ENCODE measurements around the gene TANGO2.

TANGO2 gene

DNA sequence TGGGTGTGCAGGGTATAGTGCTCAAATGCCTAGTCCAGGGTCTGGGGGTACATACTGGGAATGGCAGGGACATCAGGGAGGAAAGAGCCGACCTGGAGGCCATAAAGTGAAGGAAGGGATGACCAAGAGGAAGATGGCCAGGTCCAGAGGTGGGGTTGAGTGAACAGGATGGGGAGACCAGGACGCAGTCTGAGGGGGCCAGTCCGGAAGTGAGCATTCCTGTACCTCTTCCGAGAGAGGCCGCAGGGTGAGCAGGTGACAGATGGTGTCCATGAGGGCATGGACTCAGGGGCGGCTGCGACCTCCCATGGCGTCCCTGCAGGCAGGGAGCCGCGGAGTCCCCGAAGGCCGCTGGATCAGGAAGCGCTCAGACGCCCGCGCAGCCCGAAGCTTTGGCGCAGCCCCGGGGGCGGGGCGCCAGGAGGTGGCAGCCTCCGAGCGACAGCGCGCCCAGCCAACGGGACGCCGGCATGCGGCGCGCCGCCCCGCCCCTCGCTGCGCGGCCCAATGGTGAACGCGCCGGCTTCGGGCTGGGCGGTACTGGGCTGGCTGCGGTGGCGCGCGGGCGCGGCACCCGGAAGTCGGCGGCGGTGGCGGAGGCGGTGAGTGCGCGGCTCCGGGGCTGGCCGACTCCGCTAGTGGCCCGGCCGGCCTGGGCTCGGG is at the start of gene TANGO2:
TANGO2 (plus strand) TSS at position 578 of the 663 bp plus-strand sequence. CDS start 15,689 bp downstream, outside the sequence.
- in situ Hi-C loops (cut with HindIII; ENCODE audit: low sequenced_read_pairs) = loop anchor here (5.0 kb wide), 1 partner anchor 48 kb away; no protein-coding TSS in a partner anchor
- no peak for TF ChIP-seq CTCF (IDR thresholded peaks at IDR 0.05; ENCODE audit: low read depth, low read length, missing control alignments)
- H3K4me3 ChIP-seq (ENCODE audit: low read depth, low read length) = peak within 1 kb of the TSS; percentile 93
- peak; percentile 56 for DNase-seq (ENCODE audit: low read depth)

DNA sequence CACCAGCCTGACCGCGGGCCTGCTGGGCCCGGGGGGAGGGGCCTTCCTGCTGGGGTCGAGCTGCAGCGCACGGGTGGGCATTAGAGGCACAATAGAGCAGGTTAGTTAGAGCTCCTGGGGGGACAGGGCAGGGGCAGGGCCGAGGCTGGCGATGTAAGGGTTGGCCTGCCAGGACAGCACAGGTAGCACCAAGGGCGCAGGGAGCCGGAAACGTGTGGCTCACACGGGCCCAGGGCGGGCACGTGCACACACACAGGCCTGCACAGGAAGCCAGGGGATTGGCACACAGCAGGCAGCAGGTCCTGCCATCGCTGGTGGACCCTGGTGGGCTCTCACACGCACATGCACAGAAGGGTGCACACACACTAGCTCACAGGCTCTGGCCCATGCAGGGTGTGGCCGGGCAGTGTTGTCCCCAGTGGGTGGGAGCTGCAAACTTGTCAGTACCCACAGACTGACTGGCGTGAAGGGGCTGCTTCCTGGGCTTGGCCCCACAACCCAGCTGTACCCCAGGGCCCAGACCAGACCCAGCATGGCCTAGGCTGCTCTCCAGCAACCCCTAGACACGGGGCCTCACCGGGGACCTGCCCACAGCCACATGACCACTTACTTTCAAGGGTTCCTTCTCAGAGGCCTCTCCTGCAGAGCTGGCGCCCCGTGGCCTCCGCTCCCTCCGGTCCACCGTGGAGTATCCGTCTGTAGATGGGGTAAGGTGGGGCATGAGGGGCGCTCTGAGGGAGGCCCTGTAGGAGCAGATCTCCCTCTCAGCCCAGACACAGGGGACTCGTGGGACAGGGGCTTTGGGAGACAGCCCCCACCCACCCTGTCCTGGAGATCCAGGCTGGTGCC is 49.4 kb upstream of the TANGO2 start:
- in situ Hi-C loops (cut with HindIII; ENCODE audit: low sequenced_read_pairs) = loop anchor here (5.0 kb wide), 1 partner anchor 51 kb away; the partner anchor contains the start of gene TANGO2
- DNase-seq (ENCODE audit: low read depth) = no peak
- TF ChIP-seq CTCF (IDR thresholded peaks at IDR 0.05; ENCODE audit: low read depth, low read length, missing control alignments) = no peak
- no peak overlapping the region for H3K4me3 ChIP-seq (ENCODE audit: low read depth, low read length)

GRCh38 chr22:19972251-19972650 is 48.7 kb upstream of the TANGO2 start:
- TF ChIP-seq CTCF (IDR thresholded peaks at IDR 0.05; ENCODE audit: low read depth, low read length, missing control alignments) = no peak
- DNase-seq (ENCODE audit: low read depth) = no peak
- in situ Hi-C loops (cut with HindIII; ENCODE audit: low sequenced_read_pairs) = loop anchor here (5.0 kb wide), 1 partner anchor 50 kb away; the partner anchor contains the start of gene TANGO2
- no peak overlapping the region for H3K4me3 ChIP-seq (ENCODE audit: low read depth, low read length)

DNA sequence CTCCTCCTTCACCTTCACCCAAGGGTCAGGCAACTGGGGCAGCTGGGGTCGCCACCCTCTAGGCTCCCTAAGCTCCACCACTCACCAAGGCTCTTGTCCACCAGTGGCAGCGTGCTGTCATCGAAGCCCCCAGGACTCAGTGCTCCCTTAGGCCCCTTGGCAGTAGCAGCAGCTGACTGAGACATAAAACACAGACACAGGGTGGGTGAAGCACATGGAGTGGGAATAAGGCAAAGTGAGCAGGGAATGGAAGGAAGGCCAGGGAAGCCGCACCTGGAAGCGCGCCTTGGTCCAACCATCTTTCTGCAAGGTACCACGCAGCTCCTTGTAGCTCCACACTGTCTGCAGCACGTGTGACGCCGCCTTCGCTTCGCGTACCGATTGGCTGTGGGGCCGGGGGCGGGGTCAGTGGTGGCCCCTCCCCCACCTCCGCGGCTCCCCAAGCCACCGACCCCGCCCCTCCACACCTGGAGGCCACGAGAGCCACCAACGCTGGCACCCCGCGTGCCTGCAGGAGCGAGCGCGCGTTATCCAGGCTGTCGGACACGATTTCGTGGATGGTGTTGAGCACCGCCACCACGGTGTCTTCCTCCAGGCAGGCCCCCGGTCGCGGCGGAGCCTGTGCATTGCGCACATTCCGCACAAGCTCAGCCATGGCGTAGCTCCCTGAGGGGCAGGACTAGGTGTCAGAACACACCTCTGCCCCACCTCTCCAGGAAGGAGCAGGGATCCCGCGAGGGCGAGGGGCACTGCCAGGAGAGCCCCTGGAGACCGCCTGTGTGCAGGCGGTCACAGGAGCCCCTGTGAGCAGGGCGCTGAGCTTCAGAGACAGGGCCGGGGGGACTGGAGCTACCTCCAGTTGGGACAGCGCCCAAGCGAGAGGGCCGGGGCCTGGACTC is 48.0 kb upstream of the TANGO2 start:
- DNase-seq (ENCODE audit: low read depth) = no peak
- no peak overlapping the region for H3K4me3 ChIP-seq (ENCODE audit: low read depth, low read length)
- TF ChIP-seq CTCF (IDR thresholded peaks at IDR 0.05; ENCODE audit: low read depth, low read length, missing control alignments) = no peak
- in situ Hi-C loops (cut with HindIII; ENCODE audit: low sequenced_read_pairs) = loop anchor here (5.0 kb wide), 1 partner anchor 49 kb away; the partner anchor contains the start of gene TANGO2

GRCh38 chr22:19973551-19974267 is 47.2 kb upstream of the TANGO2 start:
- in situ Hi-C loops (cut with HindIII; ENCODE audit: low sequenced_read_pairs) = loop anchor here (5.0 kb wide), 1 partner anchor 49 kb away; the partner anchor contains the start of gene TANGO2
- no peak for DNase-seq (ENCODE audit: low read depth)
- no peak for TF ChIP-seq CTCF (IDR thresholded peaks at IDR 0.05; ENCODE audit: low read depth, low read length, missing control alignments)
- H3K4me3 ChIP-seq (ENCODE audit: low read depth, low read length) = no peak overlapping the region

Data from astrocyte of the cerebellum (primary cell).